Astrocyte (in vitro differentiated cells and primary cell): ENCODE results near the gene SCCPDH. TPM values are rescaled to one million over a fixed set of nuclear protein-coding genes. Genes with fewer than 3 reads are reported as not detected.
A peak's percentile ranks its signal among the peaks of the same experiment; 100 is the strongest.

ENCODE experiments used
- DNase-seq: peaks from one replicate; pipeline ENCODE4 v3.0.0-alpha.2; 2010; ENCODE audit warnings: low read depth
- FAIRE-seq: peaks from 2 replicates; lab custom pipeline; 2011; peaks lifted over from hg19 to GRCh38; lab: Jason Lieb, UNC
- H2AFZ ChIP-seq: 2 replicates; pipeline ENCODE4 v1.6.0; 2012; ENCODE audit warnings: low read depth, low read length, inconsistent platforms
- H3K27ac ChIP-seq: 2 replicates; pipeline ENCODE4 v1.5.1; 2011; ENCODE audit warnings: low read depth, low read length, inconsistent platforms
- H3K27me3 ChIP-seq: 2 replicates; pipeline ENCODE4 v1.6.0; 2011; ENCODE audit warnings: low read length, inconsistent platforms; ENCODE audit not compliant: insufficient read depth
- H3K36me3 ChIP-seq: 2 replicates; pipeline ENCODE4 v1.5.1; 2011; ENCODE audit warnings: low read length, inconsistent platforms; ENCODE audit not compliant: insufficient read depth
- H3K4me1 ChIP-seq: 2 replicates; pipeline ENCODE4 v1.5.1; 2011; ENCODE audit warnings: low read length, inconsistent platforms; ENCODE audit not compliant: insufficient read depth
- H3K4me2 ChIP-seq: 2 replicates; pipeline ENCODE4 v1.6.0; 2012; ENCODE audit warnings: low read length, inconsistent platforms
- H3K4me3 ChIP-seq: 2 replicates; pipeline ENCODE4 v1.5.1; 2011; ENCODE audit warnings: low read depth, mild to moderate bottlenecking, low read length, inconsistent platforms; ENCODE audit not compliant: insufficient read depth
- H3K79me2 ChIP-seq: 2 replicates; pipeline ENCODE4 v1.6.0; 2012; ENCODE audit warnings: mild to moderate bottlenecking, low read length, inconsistent platforms; ENCODE audit not compliant: insufficient read depth
- H3K9ac ChIP-seq: 2 replicates; pipeline ENCODE4 v1.6.0; 2012; ENCODE audit warnings: mild to moderate bottlenecking, low read length, inconsistent platforms
- H3K9me3 ChIP-seq: 2 replicates; pipeline ENCODE4 v1.5.1; 2012; ENCODE audit warnings: low read depth, mild to moderate bottlenecking, low read length, inconsistent platforms; ENCODE audit not compliant: insufficient read depth
- H4K20me1 ChIP-seq: 2 replicates; pipeline ENCODE4 v1.6.0; 2012; ENCODE audit warnings: low read length, inconsistent platforms; ENCODE audit not compliant: insufficient read depth
- H3K27ac Mint-ChIP-seq: one replicate; pipeline ENCODE4 v1.8.0; 2021; ENCODE audit warnings: mild to moderate bottlenecking, mixed read lengths; ENCODE audit not compliant: unreplicated experiment
- H3K27me3 Mint-ChIP-seq: one replicate; pipeline ENCODE4 v1.8.0; 2021; ENCODE audit warnings: low read depth, mixed read lengths; ENCODE audit not compliant: unreplicated experiment
- H3K36me3 Mint-ChIP-seq: one replicate; pipeline ENCODE4 v1.8.0; 2021; ENCODE audit warnings: low read depth, mixed read lengths; ENCODE audit not compliant: unreplicated experiment
- H3K4me1 Mint-ChIP-seq: one replicate; pipeline ENCODE4 v1.8.0; 2021; ENCODE audit warnings: low read depth, mixed read lengths; ENCODE audit not compliant: unreplicated experiment
- H3K4me3 Mint-ChIP-seq: one replicate; pipeline ENCODE4 v1.8.0; 2021; ENCODE audit warnings: mild to moderate bottlenecking, moderate library complexity, mixed read lengths; ENCODE audit not compliant: unreplicated experiment
- H3K9me3 Mint-ChIP-seq: one replicate; pipeline ENCODE4 v1.8.0; 2021; ENCODE audit warnings: mild to moderate bottlenecking, mixed read lengths; ENCODE audit not compliant: unreplicated experiment
- EZH2 ChIP-seq: IDR thresholded peaks from 2 replicates; pipeline ENCODE4 v1.6.1; 2012; ENCODE audit warnings: mild to moderate bottlenecking, low read length, inconsistent platforms; ENCODE audit not compliant: insufficient read depth
- total RNA-seq: library from RNA; stranded (reverse); gene quantifications from 2 replicates; pipeline ENCODE4 v1.2.1, GENCODE V29; 2021
- TF ChIP-seq, protein P1 (sequence below): IDR thresholded peaks from 2 replicates; pipeline ENCODE4 v1.5.1; 2011; ENCODE audit warnings: low read depth, mild to moderate bottlenecking, inconsistent platforms, low read length, moderate library complexity; ENCODE audit not compliant: insufficient read depth

The SCCPDH gene
- total RNA-seq, 1 donor from 2014 or later: 25.0 TPM

DNA sequence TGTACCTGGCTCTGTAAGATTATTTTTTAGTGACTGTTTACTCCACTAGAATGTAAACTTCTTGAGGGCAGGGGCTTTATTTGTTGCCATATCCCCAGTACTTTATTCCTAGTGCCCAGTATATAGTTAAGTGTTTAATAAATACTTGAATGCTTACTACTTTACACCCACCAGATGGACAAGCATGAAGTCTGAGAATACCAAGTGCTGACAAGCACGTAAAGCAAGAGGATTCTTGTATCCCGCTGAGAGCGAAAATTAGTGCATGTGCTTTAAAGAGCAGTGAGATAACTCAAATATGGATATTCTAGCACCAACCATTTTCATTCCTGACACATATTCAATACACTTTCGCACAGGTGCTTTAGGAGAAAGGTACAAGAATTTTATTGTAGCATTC, 1.5 kb upstream of the SCCPDH start:
- Histone ChIP-seq H3K4me2 (no peak overlapping the region), H3K79me2 (peaks cover 26% of the 10 kb centered on the region), H3K27ac (no peak overlapping the region), H2AFZ (no peak overlapping the region), H3K4me1 (peaks cover 11% of the 10 kb centered on the region), H4K20me1 (no peaks in the 10 kb centered on the region), H3K4me3 (no peak overlapping the region), H3K9me3 (no peaks in the 10 kb centered on the region), H3K36me3 (peaks cover 9% of the 10 kb centered on the region), H3K27me3 (no peaks in the 10 kb centered on the region), H3K9ac (no peak overlapping the region)
- H3K27ac Mint-ChIP-seq: no peak overlapping the region
- peaks cover 3% of the 10 kb centered on the region for H3K27me3 Mint-ChIP-seq
- peaks cover 10% of the 10 kb centered on the region for H3K4me1 Mint-ChIP-seq
- no peaks in the 10 kb centered on the region for H3K9me3 Mint-ChIP-seq
- no peak for FAIRE-seq
- no peak overlapping the region for H3K4me3 Mint-ChIP-seq
- no peak for DNase-seq
- TF ChIP-seq, protein P1, sequence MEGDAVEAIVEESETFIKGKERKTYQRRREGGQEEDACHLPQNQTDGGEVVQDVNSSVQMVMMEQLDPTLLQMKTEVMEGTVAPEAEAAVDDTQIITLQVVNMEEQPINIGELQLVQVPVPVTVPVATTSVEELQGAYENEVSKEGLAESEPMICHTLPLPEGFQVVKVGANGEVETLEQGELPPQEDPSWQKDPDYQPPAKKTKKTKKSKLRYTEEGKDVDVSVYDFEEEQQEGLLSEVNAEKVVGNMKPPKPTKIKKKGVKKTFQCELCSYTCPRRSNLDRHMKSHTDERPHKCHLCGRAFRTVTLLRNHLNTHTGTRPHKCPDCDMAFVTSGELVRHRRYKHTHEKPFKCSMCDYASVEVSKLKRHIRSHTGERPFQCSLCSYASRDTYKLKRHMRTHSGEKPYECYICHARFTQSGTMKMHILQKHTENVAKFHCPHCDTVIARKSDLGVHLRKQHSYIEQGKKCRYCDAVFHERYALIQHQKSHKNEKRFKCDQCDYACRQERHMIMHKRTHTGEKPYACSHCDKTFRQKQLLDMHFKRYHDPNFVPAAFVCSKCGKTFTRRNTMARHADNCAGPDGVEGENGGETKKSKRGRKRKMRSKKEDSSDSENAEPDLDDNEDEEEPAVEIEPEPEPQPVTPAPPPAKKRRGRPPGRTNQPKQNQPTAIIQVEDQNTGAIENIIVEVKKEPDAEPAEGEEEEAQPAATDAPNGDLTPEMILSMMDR: no peak
- no peak for TF ChIP-seq EZH2
- peaks cover 5% of the 10 kb centered on the region for H3K36me3 Mint-ChIP-seq

DNA sequence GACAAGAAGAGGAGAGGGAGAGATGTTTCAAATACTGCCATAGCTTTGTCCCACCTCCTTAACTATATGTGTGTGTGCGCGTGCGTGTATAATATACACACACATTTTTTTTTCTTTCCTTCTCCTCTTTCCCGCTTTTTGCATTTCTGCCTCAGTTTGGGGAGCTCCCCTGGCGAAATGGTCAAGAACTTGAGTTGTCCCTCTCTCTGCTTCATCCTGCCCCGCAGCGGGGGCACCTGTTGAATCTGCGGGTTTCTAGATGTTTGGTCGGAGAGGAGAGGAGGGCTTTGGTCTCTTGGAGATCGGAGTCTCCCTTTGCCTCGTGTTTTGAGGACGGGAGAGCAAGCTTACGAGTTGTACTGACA, 504 bp downstream of the SCCPDH start:
- peaks cover 15% of the 10 kb centered on the region for H3K4me1 Mint-ChIP-seq
- DNase-seq (peak; percentile 36), FAIRE-seq (no peak)
- Histone ChIP-seq H3K4me3 (peak overlapping the region; percentile 91), H3K79me2 (peaks cover 26% of the 10 kb centered on the region), H3K27me3 (no peaks in the 10 kb centered on the region), H3K27ac (peak overlapping the region; percentile 75), H3K4me1 (peaks cover 11% of the 10 kb centered on the region), H2AFZ (peak overlapping the region; percentile 94), H4K20me1 (no peaks in the 10 kb centered on the region), H3K4me2 (peak overlapping the region; percentile 99), H3K36me3 (peaks cover 13% of the 10 kb centered on the region), H3K9me3 (no peaks in the 10 kb centered on the region), H3K9ac (peak overlapping the region; percentile 93)
- no peak for TF ChIP-seq EZH2
- TF ChIP-seq, protein P1: no peak
- H3K9me3 Mint-ChIP-seq: peaks cover 9% of the 10 kb centered on the region
- no peaks in the 10 kb centered on the region for H3K27me3 Mint-ChIP-seq
- H3K4me3 Mint-ChIP-seq: peak overlapping the region; percentile 97
- peak overlapping the region; percentile 91 for H3K27ac Mint-ChIP-seq
- H3K36me3 Mint-ChIP-seq: peaks cover 20% of the 10 kb centered on the region

DNA sequence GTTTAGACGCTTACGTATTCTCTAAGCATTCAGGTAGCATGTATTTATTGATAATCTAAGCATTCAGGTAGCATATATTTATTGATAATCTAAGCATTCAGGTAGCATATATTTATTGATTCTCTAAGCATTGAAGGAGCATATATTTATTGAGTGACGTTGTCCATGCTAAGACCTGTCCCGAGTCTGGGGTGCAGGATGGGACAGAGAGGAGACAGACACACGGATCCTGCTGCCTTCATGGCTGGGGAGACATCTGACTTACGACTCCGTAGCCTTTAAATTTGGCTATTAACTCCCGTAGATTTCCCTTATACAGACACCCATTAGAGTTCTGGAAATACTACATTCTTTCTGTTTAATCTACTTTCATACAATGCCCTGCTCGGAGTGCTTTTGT, 982 bp downstream of the SCCPDH start:
- Mint-ChIP-seq H3K36me3 (peaks cover 25% of the 10 kb centered on the region), H3K27ac (peak overlapping the region; percentile 91), H3K4me1 (peaks cover 15% of the 10 kb centered on the region), H3K27me3 (no peaks in the 10 kb centered on the region), H3K4me3 (peak overlapping the region; percentile 97), H3K9me3 (peaks cover 12% of the 10 kb centered on the region)
- DNase-seq: no peak
- Histone ChIP-seq H3K4me1 (peaks cover 11% of the 10 kb centered on the region), H3K27me3 (no peaks in the 10 kb centered on the region), H3K9me3 (no peaks in the 10 kb centered on the region), H3K4me2 (peak overlapping the region; percentile 99), H3K36me3 (peaks cover 13% of the 10 kb centered on the region), H3K27ac (no peak overlapping the region), H3K79me2 (peaks cover 26% of the 10 kb centered on the region), H3K4me3 (peak overlapping the region; percentile 91), H2AFZ (peak overlapping the region; percentile 94), H4K20me1 (no peaks in the 10 kb centered on the region), H3K9ac (peak overlapping the region; percentile 93)
- FAIRE-seq: no peak
- TF ChIP-seq, protein P1: no peak
- TF ChIP-seq EZH2: no peak
